H1 (cell line): Measurements from ENCODE around the gene UFD1. TPM values are rescaled to one million over a fixed set of nuclear protein-coding genes. Genes with fewer than 3 reads are reported as not detected.

ENCODE experiments used
- TAF7 ChIP-seq: optimal IDR thresholded peaks from 2 replicates; pipeline ENCODE3; 2011; ENCODE audit warnings: low read depth, mild to moderate bottlenecking, inconsistent platforms, low read length, moderate library complexity, borderline replicate concordance
- polyA plus RNA-seq, 7 experiments: library from polyadenylated mRNA; depleted of rRNA in 3 of 7; stranded (reverse) in 5 of 7; unstranded in 2 of 7; fragments of >200 nt in 5 of 7; fragments of 200-250 nt in 2 of 7; gene quantifications; 1 replicate in 5 of 7; 2 replicates in 1 of 7; 4 replicates in 1 of 7; pipeline versions ENCODE4 v1.2.1 to v1.2.3, GENCODE V29; 2011 to 2013; ENCODE audit warnings: missing spikeins in 2 of 7, mixed read lengths in 2 of 7
- total RNA-seq: library from RNA; stranded (reverse); fragmentation: NEBNext Ultra II Directional; extraction: Animal tissue kit (Norgen Biotek cat#: 25700); gene quantifications from 2 replicates; pipeline ENCODE4 v1.2.1, GENCODE V29; 2021

Gene UFD1
- total and polyA plus RNA-seq, 2 of the 8 experiments (the other 6 are each of a cell fraction or from before 2014, with no cell fraction given), result 74.6 to 116 TPM

DNA sequence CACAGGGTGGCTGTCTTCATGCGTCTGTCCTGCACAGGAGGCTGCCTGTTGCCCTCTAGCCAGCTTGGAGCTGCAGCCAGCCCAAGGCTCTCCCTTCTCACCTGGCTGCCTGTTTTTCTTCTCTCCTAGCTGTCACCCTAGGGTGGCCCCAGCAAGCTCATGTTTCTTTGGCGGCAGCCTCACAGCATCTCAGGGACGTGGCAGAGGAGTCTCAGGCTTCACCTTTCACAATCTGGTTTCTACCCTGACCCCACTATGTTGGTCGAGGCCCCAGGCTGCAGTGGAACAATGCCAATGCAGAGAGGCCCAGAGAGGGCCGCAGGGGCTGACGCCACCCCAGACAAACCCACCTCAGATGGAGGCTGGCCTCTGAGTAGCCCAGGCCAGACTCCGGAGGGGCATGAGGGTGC is 47.7 kb upstream of the UFD1 start (continued):
- no peak for TF ChIP-seq TAF7
